PC-3 (cell line): ENCODE data around the gene ZDHHC8. TPM values are rescaled to one million over a fixed set of nuclear protein-coding genes. Genes with fewer than 3 reads are reported as not detected.

Source experiments
- ATAC-seq: fragments of 200-7000 bp; cut with Tn5 transposase; 2 replicates; pipeline ENCODE4 v1.9.1; 2020; ENCODE audit warnings: mild to moderate bottlenecking, moderate library complexity
- BruUV-seq: library from RNA; stranded (reverse); fragments of 400-500 nt; replicated peaks from 2 replicates; lab custom pipeline; 2021; lab: Mats Ljungman, UMichigan
- CTCF ChIA-PET: fragments of 300-600 bp; sonication (Branson Sonifier 250); formaldehyde crosslinking; loops from one replicate; lab custom pipeline; 2022; ENCODE audit warnings: antibody characterized with exemption; lab: Charles Lee
- POLR2A ChIA-PET: fragments of 300-600 bp; sonication (Branson Sonifier 250); formaldehyde crosslinking; loops from one replicate; lab custom pipeline; 2022; ENCODE audit warnings: antibody characterized with exemption; ENCODE audit not compliant: unreplicated experiment; lab: Charles Lee
- DNase-seq: peaks from one replicate; pipeline ENCODE4 v3.0.0-alpha.2; 2015
- H2AFZ ChIP-seq: fragments of 300-600 bp; sonication (generic); 2 replicates; pipeline ENCODE4 v1.6.0; 2016; ENCODE audit warnings: antibody characterized with exemption, low read length
- H3F3A ChIP-seq: fragments of 300-600 bp; sonication (generic); one replicate; pipeline ENCODE4 v1.6.0; 2017; ENCODE audit warnings: antibody characterized with exemption, low read length, control low read depth, mild to moderate bottlenecking; ENCODE audit not compliant: unreplicated experiment
- H3K27ac ChIP-seq: fragments of 300-600 bp; sonication (generic); 2 replicates; pipeline ENCODE4 v1.5.1; 2016; ENCODE audit warnings: mild to moderate bottlenecking, low read length
- H3K27me3 ChIP-seq: fragments of 300-600 bp; sonication (generic); 2 replicates; pipeline ENCODE4 v1.6.1; 2016; ENCODE audit warnings: low read length, mixed read lengths
- H3K36me3 ChIP-seq: fragments of 300-600 bp; sonication (generic); 2 replicates; pipeline ENCODE4 v1.6.1; 2016; ENCODE audit warnings: low read depth, mixed run types, low read length, mixed read lengths
- H3K4me1 ChIP-seq: fragments of 300-600 bp; sonication (generic); 2 replicates; pipeline ENCODE4 v1.5.1; 2016; ENCODE audit warnings: low read length; ENCODE audit not compliant: insufficient read depth
- H3K4me2 ChIP-seq: fragments of 300-600 bp; sonication (generic); 2 replicates; pipeline ENCODE4 v1.6.0; 2016; ENCODE audit warnings: low read length
- H3K4me3 ChIP-seq: fragments of 300-600 bp; sonication (generic); 2 replicates; pipeline ENCODE4 v1.5.1; 2016; ENCODE audit warnings: mild to moderate bottlenecking, low read length, mixed read lengths
- H3K79me2 ChIP-seq: fragments of 300-600 bp; sonication (generic); 2 replicates; pipeline ENCODE4 v1.6.1; 2017; ENCODE audit warnings: low read length, mixed read lengths
- H3K9ac ChIP-seq: fragments of 300-600 bp; sonication (generic); 2 replicates; pipeline ENCODE4 v1.6.0; 2016; ENCODE audit warnings: mild to moderate bottlenecking, low read length
- H3K9me2 ChIP-seq: fragments of 300-600 bp; sonication (generic); replicated peaks from 2 replicates; pipeline ENCODE4 v1.6.1; 2016; ENCODE audit warnings: mixed run types, low read length, mixed read lengths
- H3K9me3 ChIP-seq: fragments of 300-600 bp; sonication (generic); 2 replicates; pipeline ENCODE4 v1.6.1; 2016; ENCODE audit warnings: low read length, mixed read lengths
- H4K20me1 ChIP-seq: fragments of 300-600 bp; sonication (generic); 2 replicates; pipeline ENCODE4 v1.6.1; 2016; ENCODE audit warnings: low read length, mixed read lengths
- EZH2 ChIP-seq: fragments of 300-600 bp; sonication (generic); IDR thresholded peaks from one replicate; pipeline ENCODE4 v1.6.1; 2017; ENCODE audit warnings: antibody characterized with exemption, mild to moderate bottlenecking, low read length; ENCODE audit not compliant: unreplicated experiment
- EZH2phosphoT487 ChIP-seq: fragments of 300-600 bp; sonication (generic); IDR thresholded peaks from 2 replicates; pipeline ENCODE4 v1.6.1; 2018; ENCODE audit warnings: mild to moderate bottlenecking, antibody characterized with exemption, low read length, borderline replicate concordance
- intact Hi-C: fragments of 100-400 bp; cut with micrococcal nuclease; formaldehyde crosslinking; loops from 2 replicates; pipeline ENCODE4 v1.9.0; 2023
- total RNA-seq: library from RNA; depleted of rRNA; stranded (reverse); fragments of >200 nt; gene quantifications from 2 replicates; pipeline ENCODE4 v1.2.3, GENCODE V29; 2014
- TF ChIP-seq, protein P1 (sequence below): fragments of 300-600 bp; sonication (generic); conservative IDR thresholded peaks from 2 replicates; pipeline ENCODE4 v1.5.1; 2017; ENCODE audit warnings: antibody characterized with exemption, low read depth, mild to moderate bottlenecking, low read length

ZDHHC8 gene
- total RNA-seq, 1 experiment from 2014 or later: 24.6 TPM

DNA sequence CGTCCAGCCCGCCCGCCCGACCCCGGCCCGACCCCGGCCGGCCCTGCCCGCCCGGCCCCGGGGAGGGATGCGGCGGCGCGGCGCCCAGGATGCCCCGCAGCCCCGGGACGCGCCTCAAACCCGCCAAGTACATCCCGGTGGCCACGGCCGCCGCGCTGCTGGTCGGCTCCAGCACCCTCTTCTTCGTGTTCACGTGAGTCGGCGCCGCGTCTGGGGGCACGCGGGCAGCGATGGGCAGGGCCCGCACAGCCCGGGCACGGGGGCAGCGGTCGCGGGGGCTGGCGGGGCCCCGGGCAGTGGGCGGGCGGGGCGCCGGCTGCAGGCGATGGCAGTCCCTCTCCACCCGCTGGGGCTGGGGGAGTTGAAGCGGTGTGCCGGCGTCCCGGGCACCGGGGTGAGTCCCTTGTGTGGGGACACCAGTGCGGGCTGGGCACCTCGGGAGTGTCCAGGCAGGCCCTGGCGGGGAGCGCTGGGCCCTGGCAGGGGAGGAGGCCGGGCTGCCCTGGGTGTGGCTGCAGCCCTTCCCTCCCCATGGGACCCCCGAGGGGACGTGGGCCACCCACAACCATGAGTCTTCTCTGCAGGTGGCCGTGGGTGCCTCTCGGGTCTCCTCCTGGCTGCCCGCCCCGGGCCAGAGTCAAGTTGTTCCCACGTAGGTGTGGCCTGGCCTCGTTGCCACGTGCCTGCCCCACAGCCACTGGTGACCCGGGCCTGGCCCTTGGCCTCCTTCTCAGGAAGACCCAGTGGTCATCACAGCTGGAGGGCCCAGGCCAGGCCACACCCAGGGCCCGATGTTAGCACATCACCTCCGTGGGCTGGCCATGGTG, 468 bp downstream of the ZDHHC8 start:
- no peaks in the 10 kb centered on the region for H3K36me3 ChIP-seq
- TF ChIP-seq EZH2 (no peak), EZH2phosphoT487 (no peak)
- TF ChIP-seq, protein P1, sequence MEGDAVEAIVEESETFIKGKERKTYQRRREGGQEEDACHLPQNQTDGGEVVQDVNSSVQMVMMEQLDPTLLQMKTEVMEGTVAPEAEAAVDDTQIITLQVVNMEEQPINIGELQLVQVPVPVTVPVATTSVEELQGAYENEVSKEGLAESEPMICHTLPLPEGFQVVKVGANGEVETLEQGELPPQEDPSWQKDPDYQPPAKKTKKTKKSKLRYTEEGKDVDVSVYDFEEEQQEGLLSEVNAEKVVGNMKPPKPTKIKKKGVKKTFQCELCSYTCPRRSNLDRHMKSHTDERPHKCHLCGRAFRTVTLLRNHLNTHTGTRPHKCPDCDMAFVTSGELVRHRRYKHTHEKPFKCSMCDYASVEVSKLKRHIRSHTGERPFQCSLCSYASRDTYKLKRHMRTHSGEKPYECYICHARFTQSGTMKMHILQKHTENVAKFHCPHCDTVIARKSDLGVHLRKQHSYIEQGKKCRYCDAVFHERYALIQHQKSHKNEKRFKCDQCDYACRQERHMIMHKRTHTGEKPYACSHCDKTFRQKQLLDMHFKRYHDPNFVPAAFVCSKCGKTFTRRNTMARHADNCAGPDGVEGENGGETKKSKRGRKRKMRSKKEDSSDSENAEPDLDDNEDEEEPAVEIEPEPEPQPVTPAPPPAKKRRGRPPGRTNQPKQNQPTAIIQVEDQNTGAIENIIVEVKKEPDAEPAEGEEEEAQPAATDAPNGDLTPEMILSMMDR: no peak
- DNase-seq: no peak
- H3K27ac ChIP-seq: no peak overlapping the region
- peak overlapping the region; percentile 68; the same call in 1 of the 2 replicates for H2AFZ ChIP-seq
- H4K20me1 ChIP-seq: no peaks in the 10 kb centered on the region
- peaks cover 7% of the 10 kb centered on the region; the same call in 1 of the 2 replicates for H3K4me1 ChIP-seq
- H3K9me2 ChIP-seq: no peaks in the 10 kb centered on the region
- peak overlapping the region; percentile 74 for H3K4me3 ChIP-seq
- no peaks in the 10 kb centered on the region for H3F3A ChIP-seq
- peaks cover 51% of the 10 kb centered on the region for H3K79me2 ChIP-seq
- no peak for ATAC-seq
- no peaks in the 10 kb centered on the region for H3K27me3 ChIP-seq
- H3K9ac ChIP-seq: peak overlapping the region; percentile 72
- BruUV-seq: no TSS peak
- peak overlapping the region; percentile 93 for H3K4me2 ChIP-seq
- intact Hi-C loops: no loop called here
- CTCF ChIA-PET: no interaction called here
- H3K9me3 ChIP-seq: no peaks in the 10 kb centered on the region
- POLR2A ChIA-PET: no interaction called here

DNA sequence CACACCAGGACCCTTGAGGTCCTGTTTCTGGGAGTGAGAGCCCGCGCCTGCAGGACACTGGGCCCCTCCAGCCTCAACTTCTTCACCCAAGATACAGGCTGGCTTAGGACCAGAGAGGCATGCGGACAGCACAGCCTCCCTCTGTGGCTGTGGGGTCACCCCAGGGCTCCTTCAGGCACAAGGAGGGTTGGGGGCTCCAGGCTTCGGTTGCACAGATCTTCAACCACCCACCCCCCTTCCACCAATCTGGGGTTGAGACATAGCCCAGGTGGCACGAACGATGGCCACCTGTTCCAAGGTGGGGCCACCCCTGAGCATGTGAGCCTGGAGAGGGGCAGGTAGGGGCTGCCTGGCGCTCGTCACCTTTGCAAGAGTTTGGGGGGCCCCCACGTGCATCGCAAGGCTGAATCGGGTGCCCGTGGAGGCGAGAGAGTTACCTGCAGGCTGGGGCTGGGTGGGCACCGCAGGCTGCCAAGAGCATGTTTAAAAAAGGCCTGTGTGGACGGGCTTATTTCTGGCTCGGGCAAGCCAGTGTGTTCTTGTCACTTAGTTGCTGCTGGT, 1.2 kb downstream of the ZDHHC8 start:
- Histone ChIP-seq H3K27ac (no peak overlapping the region), H3K9me3 (no peaks in the 10 kb centered on the region), H3K27me3 (no peaks in the 10 kb centered on the region), H3K4me1 (peaks cover 7% of the 10 kb centered on the region; the same call in 1 of the 2 replicates), H3K9me2 (no peaks in the 10 kb centered on the region), H3K4me2 (peak overlapping the region; percentile 93), H3F3A (no peaks in the 10 kb centered on the region), H4K20me1 (no peaks in the 10 kb centered on the region), H3K9ac (peak overlapping the region; percentile 72), H3K79me2 (peaks cover 56% of the 10 kb centered on the region), H2AFZ (peak overlapping the region; percentile 68; the same call in 1 of the 2 replicates), H3K4me3 (peak overlapping the region; percentile 74), H3K36me3 (no peaks in the 10 kb centered on the region)
- POLR2A ChIA-PET: no interaction called here
- no peak for TF ChIP-seq EZH2
- TF ChIP-seq, protein P1: no peak
- no peak for TF ChIP-seq EZH2phosphoT487
- DNase-seq (no peak), ATAC-seq (no peak)
- intact Hi-C loops: no loop called here
- BruUV-seq: no TSS peak
- CTCF ChIA-PET: no interaction called here
